Measurements from ENCODE around the gene MAGI1. TPM values are rescaled to one million over a fixed set of nuclear protein-coding genes. Genes with fewer than 3 reads are reported as not detected.

MAGI1 gene
- total RNA-seq, 3 donors from 2014 or later = 22.1 to 94.4 (median 70.5) TPM

- Histone ChIP-seq H3K36me3 (no peaks in the 10 kb centered on the region), H3K27me3 (no peaks in the 10 kb centered on the region), H3K9me3 (no peaks in the 10 kb centered on the region), H3K27ac (no peak overlapping the region), H3K4me3 (no peak overlapping the region), H3K4me1 (peaks cover 0 to 11% of the 10 kb centered on the region in 2 donors)
- no peak for TF ChIP-seq POLR2A (IDR thresholded peaks at IDR 0.05)
- TF ChIP-seq CTCF (IDR thresholded peaks at IDR 0.05) = no peak
- TF ChIP-seq POLR2AphosphoS5 (IDR thresholded peaks at IDR 0.05) = no peak
- intact Hi-C loops (cut with DNase I; ENCODE audit: low total_unique reads) = no loop called here
- no peak for DNase-seq (ENCODE audit: low spot score in 2 of 2)
These were observed 548.6 kb downstream of the MAGI1 start for GRCh38 chr3:65490114-65490513.

- H3K4me3 ChIP-seq = no peak overlapping the region
- no peak for DNase-seq (ENCODE audit: low spot score in 2 of 2)
- intact Hi-C loops (cut with DNase I; ENCODE audit: low total_unique reads) = no loop called here
- H3K36me3 ChIP-seq = no peaks in the 10 kb centered on the region
- no peaks in the 10 kb centered on the region for H3K27me3 ChIP-seq
- H3K9me3 ChIP-seq = no peaks in the 10 kb centered on the region
- no peak overlapping the region for H3K27ac ChIP-seq
- peaks cover 0 to 19% of the 10 kb centered on the region in 2 donors for H3K4me1 ChIP-seq
- no peak for TF ChIP-seq POLR2AphosphoS5 (IDR thresholded peaks at IDR 0.05)
- no peak for TF ChIP-seq CTCF (IDR thresholded peaks at IDR 0.05)
- TF ChIP-seq POLR2A (IDR thresholded peaks at IDR 0.05) = no peak
These were observed 549.5 kb downstream of the MAGI1 start for GRCh38 chr3:65489253-65489652.

GRCh38 chr3:65485826-65486469 is 552.8 kb downstream of the MAGI1 start:
- Histone ChIP-seq H3K9me3 (no peaks in the 10 kb centered on the region), H3K4me3 (no peak overlapping the region), H3K27me3 (no peaks in the 10 kb centered on the region), H3K36me3 (no peaks in the 10 kb centered on the region), H3K27ac (no peak overlapping the region), H3K4me1 (peaks cover 0 to 34% of the 10 kb centered on the region in 2 donors)
- intact Hi-C loops (cut with DNase I; ENCODE audit: low total_unique reads) = no loop called here
- no peak for TF ChIP-seq CTCF (IDR thresholded peaks at IDR 0.05)
- TF ChIP-seq POLR2AphosphoS5 (IDR thresholded peaks at IDR 0.05) = no peak
- DNase-seq (ENCODE audit: low spot score in 2 of 2) = no peak

- intact Hi-C loops (cut with DNase I; ENCODE audit: low total_unique reads) = no loop called here
- Histone ChIP-seq H3K27me3 (no peaks in the 10 kb centered on the region), H3K4me1 (peaks cover 0 to 34% of the 10 kb centered on the region in 2 donors), H3K9me3 (no peaks in the 10 kb centered on the region), H3K27ac (peak overlapping the region in 1 of 2 donors; percentile 22), H3K36me3 (no peaks in the 10 kb centered on the region), H3K4me3 (no peak overlapping the region)
- DNase-seq (ENCODE audit: low spot score in 2 of 2) = no peak
- no peak for TF ChIP-seq CTCF (IDR thresholded peaks at IDR 0.05)
- no peak for TF ChIP-seq POLR2AphosphoS5 (IDR thresholded peaks at IDR 0.05)
- no peak for TF ChIP-seq POLR2A (IDR thresholded peaks at IDR 0.05)
These were observed 553.8 kb downstream of the MAGI1 start for GRCh38 chr3:65484964-65485363.

- no peak for TF ChIP-seq POLR2AphosphoS5 (IDR thresholded peaks at IDR 0.05)
- TF ChIP-seq CTCF (IDR thresholded peaks at IDR 0.05) = no peak
- Histone ChIP-seq H3K9me3 (no peaks in the 10 kb centered on the region), H3K36me3 (no peaks in the 10 kb centered on the region), H3K4me1 (peaks cover 0 to 34% of the 10 kb centered on the region in 2 donors), H3K27me3 (no peaks in the 10 kb centered on the region), H3K27ac (peak overlapping the region in 1 of 2 donors; percentile 22), H3K4me3 (no peak overlapping the region)
- peak; percentile 65 to 68 for DNase-seq (ENCODE audit: low spot score in 2 of 2)
- intact Hi-C loops (cut with DNase I; ENCODE audit: low total_unique reads) = no loop called here
These were observed 555.2 kb downstream of the MAGI1 start for GRCh38 chr3:65483480-65483879.

Measured in breast epithelium (tissue), 4 donors.